Bronchial epithelial cell (primary cell): ENCODE data around the gene ZFP91. TPM values are rescaled to one million over a fixed set of nuclear protein-coding genes. Genes with fewer than 3 reads are reported as not detected.

ENCODE experiments used
- DNase-seq: peaks from one replicate; pipeline ENCODE4 v3.0.0-alpha.2; 2010; ENCODE audit warnings: low read depth
- FAIRE-seq: peaks from 2 replicates; lab custom pipeline; 2011; peaks lifted over from hg19 to GRCh38; lab: Jason Lieb, UNC
- H3K27me3 ChIP-seq: 2 replicates; pipeline ENCODE4 v1.5.1; 2011; ENCODE audit warnings: low read length; ENCODE audit not compliant: control insufficient read depth, insufficient read depth
- H3K36me3 ChIP-seq: 2 replicates; pipeline ENCODE4 v1.5.1; 2011; ENCODE audit warnings: low read length; ENCODE audit not compliant: control insufficient read depth, insufficient read depth
- H3K4me3 ChIP-seq: 2 replicates; pipeline ENCODE4 v1.5.1; 2011; ENCODE audit warnings: mild to moderate bottlenecking, low read depth, low read length, control low read depth
- CTCF ChIP-seq: IDR thresholded peaks from 2 replicates; pipeline ENCODE4 v1.5.1; 2011; ENCODE audit warnings: mild to moderate bottlenecking, moderate library complexity, low read length, control low read depth, inconsistent platforms; ENCODE audit not compliant: insufficient read depth, severe bottlenecking
- total RNA-seq: library from RNA; depleted of rRNA; stranded (reverse); fragments of >200 nt; gene quantifications from 2 replicates; pipeline ENCODE4 v1.2.1, GENCODE V29; 2014

Gene ZFP91
- total RNA-seq, 1 donor from 2014 or later, result 49.5 TPM

GRCh38 chr11:58659910-58660570 is 81.2 kb downstream of the ZFP91 start:
- FAIRE-seq, result no peak
- no peak for DNase-seq
- TF ChIP-seq CTCF, result no peak

More at GRCh38 chr11:58659910-58660570, 81.2 kb downstream of the ZFP91 start:
- H3K27me3 ChIP-seq, result no peaks in the 10 kb centered on the region
- H3K36me3 ChIP-seq, result no peaks in the 10 kb centered on the region
- H3K4me3 ChIP-seq, result no peak overlapping the region

Other genes with a start within 250 kb of the ZFP91 start
- gene OR5B17, start 220.0 kb upstream of the ZFP91 start, total RNA-seq, result not detected in 2 replicates
- gene OR5B3, start 172.2 kb upstream of the ZFP91 start, total RNA-seq, result not detected in 2 replicates
- not detected in 2 replicates for gene OR5B2, start 150.9 kb upstream of the ZFP91 start, total RNA-seq
- gene OR5B12, start 136.8 kb upstream of the ZFP91 start, total RNA-seq, result not detected in 2 replicates
- not detected in 2 replicates for gene OR5B21, start 71.0 kb upstream of the ZFP91 start, total RNA-seq
- gene LPXN, start 3.2 kb upstream of the ZFP91 start, total RNA-seq, result 1.6 and 1.7 TPM in 2 replicates
- 2.0 and 2.4 TPM in 2 replicates for gene CNTF, start 43.6 kb downstream of the ZFP91 start, total RNA-seq
- not detected in 2 replicates for gene GLYAT, start 152.9 kb downstream of the ZFP91 start, total RNA-seq